Adipose tissue (tissue), 3 donors: ENCODE measurements around the gene DPM1. TPM values are rescaled to one million over a fixed set of nuclear protein-coding genes. Genes with fewer than 3 reads are reported as not detected.

Experiments used
- H3K27ac ChIP-seq: one replicate; pipeline ENCODE4 v1.5.1; 2013; ENCODE audit warnings: low read depth, low read length
- WGBS, 3 donors: extraction: QIAGEN DNeasy Blood & Tissue Kit; methylation state at CpG; one replicate each; pipeline ENCODE4 v1.1.7; 2013; 5-methylcytosine and 5-hydroxymethylcytosine counted together
- polyA plus RNA-seq, 3 donors: library from polyadenylated mRNA; stranded (reverse); fragments of 200-250 nt; gene quantifications; one replicate each; pipeline ENCODE4 v1.2.3, GENCODE V29; 2013
- donor health status: healthy with polysubstance abuse.
- donor health status: Bipolar disorder and iron deficiency.
- donor health status: healthy.

The DPM1 gene
- polyA plus RNA-seq, 3 donors = 44.6 to 54.4 (median 47.4) TPM

- 85 to 96% (median 86%) methylated on average over 1 of the region's 1 CpG for WGBS, 3 donors
- no peak overlapping the region for H3K27ac ChIP-seq
These were observed 24.7 kb downstream of the DPM1 start for GRCh38 chr20:50933589-50933988.

GRCh38 chr20:50932691-50933280, 25.5 kb downstream of the DPM1 start:
- 57 to 76% (median 69%) methylated on average over 1 of the region's 1 CpG for WGBS, 3 donors

GRCh38 chr20:50932016-50932485, 26.3 kb downstream of the DPM1 start:
- peak overlapping the region; percentile 41 for H3K27ac ChIP-seq
- WGBS, 3 donors = 42 to 54% (median 49%) methylated on average over 6 of the region's 6 CpGs

More at GRCh38 chr20:50932691-50933280, 25.5 kb downstream of the DPM1 start:
- no peak overlapping the region for H3K27ac ChIP-seq

- WGBS, 3 donors = 0 to 1% (median 0%) methylated on average over 44 to 58 of the region's 58 CpGs
These were observed 26.9 kb downstream of the DPM1 start, which contains the start of gene ADNP for GRCh38 chr20:50931306-50932015. Gene ADNP, minus strand, starts transcription at chr20:50931437. Its CDS starts 27,441 bp downstream, at chr20:50903996.

GRCh38 chr20:50930976-50931305, 27.4 kb downstream of the DPM1 start:
- H3K27ac ChIP-seq = peak overlapping the region; percentile 99
- 0 to 2% (median 0%) methylated on average over 14 to 38 of the region's 45 CpGs for WGBS, 3 donors

More at GRCh38 chr20:50931306-50932015, 26.9 kb downstream of the DPM1 start, which contains the start of gene ADNP:
- peak within 1 kb of the TSS; percentile 99 for H3K27ac ChIP-seq

GRCh38 chr20:50930139-50930975, 28.0 kb downstream of the DPM1 start:
- 0 to 1% (median 0%) methylated on average over 40 to 79 of the region's 79 CpGs for WGBS, 3 donors
- H3K27ac ChIP-seq = peak overlapping the region; percentile 99

DNA sequence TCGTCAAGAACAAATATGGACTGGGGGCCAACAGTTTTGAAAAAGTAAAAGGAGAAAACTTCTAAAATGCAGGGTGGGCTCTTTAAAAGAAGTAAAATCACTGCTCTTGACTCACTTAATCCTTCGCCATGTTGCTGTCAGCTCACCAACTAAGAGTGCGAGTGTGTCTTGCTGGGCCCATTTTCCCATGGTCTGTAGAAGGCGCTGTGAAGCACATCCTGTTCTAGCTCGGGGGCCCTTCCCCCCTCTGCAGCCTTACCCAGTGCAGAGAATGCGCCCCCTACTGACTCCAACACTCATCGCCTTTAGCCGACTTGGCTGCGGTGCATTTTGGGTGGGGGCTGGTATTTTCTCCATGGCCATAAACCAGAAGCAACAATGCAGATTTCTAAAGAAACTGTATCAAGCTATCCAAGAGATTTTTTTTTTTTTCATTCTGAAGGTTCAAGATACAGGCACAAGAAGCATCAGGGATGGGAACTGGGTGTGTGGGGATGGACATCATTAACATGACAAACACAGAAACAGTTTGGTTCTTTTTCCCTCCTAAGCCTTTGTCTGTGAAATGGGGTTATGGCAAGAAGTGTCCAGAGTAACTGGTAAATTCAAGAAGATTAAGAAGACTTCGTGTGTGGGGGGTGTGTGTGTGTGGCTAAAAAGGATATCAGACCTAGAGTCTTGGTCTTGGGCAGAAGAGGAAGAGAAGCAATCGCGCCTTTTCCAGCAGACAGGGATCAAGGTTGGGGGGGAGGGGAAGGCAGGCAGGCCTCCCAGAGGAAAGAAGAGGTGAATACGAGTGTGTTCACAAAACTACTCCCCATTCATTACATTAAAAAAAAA, 28.8 kb downstream of the DPM1 start:
- 8 to 14% (median 12%) methylated on average over 13 of the region's 13 CpGs for WGBS, 3 donors
- no peak overlapping the region for H3K27ac ChIP-seq

GRCh38 chr20:50928469-50928868, 29.9 kb downstream of the DPM1 start:
- no peak overlapping the region for H3K27ac ChIP-seq
- WGBS, 3 donors = 59 to 66% (median 62%) methylated on average over 5 of the region's 5 CpGs

- H3K27ac ChIP-seq = no peak overlapping the region
- WGBS, 3 donors = 35 to 65% (median 46%) methylated on average over 1 of the region's 1 CpG
These were observed 31.8 kb downstream of the DPM1 start for GRCh38 chr20:50926530-50926929.

- 44 to 60% (median 58%) methylated on average over 2 of the region's 2 CpGs for WGBS, 3 donors
- H3K27ac ChIP-seq = no peak overlapping the region
These were observed 33.9 kb downstream of the DPM1 start for GRCh38 chr20:50924261-50924920.

DNA sequence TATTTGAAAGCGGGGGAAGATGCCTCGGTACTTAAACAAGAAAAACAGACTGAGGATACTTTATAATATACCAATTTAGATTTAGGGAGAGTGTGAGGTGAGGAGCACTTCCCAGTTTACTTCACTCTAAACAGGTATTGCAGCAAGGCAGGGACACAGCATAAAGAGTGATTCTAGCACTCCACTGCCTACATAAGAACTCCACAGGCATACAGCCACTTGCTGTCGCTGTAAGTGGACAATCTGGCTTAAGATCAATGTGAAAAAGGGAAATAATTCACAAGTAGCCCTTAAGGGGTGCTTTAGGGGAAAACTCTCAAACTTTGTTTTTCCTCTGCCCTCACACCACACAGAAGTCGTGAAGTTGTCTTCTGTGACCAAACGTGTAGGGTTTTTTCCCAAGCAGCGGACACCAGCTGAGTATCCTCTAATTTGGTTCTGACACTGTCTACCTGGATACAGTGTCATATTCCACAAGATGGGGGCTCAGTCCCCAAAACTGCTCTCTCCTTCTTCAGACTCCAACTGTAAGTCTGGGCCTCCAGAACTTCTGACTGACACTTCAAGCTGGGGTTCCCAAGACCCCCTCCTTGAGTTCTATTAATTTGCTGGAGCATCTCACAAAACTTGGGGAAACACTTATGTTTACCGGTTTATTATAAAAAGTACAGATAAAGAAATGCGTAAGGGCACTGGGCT, 36.4 kb downstream of the DPM1 start:
- WGBS, 3 donors = 69 to 78% (median 75%) methylated on average over 8 of the region's 8 CpGs
- H3K27ac ChIP-seq = no peak overlapping the region

DNA sequence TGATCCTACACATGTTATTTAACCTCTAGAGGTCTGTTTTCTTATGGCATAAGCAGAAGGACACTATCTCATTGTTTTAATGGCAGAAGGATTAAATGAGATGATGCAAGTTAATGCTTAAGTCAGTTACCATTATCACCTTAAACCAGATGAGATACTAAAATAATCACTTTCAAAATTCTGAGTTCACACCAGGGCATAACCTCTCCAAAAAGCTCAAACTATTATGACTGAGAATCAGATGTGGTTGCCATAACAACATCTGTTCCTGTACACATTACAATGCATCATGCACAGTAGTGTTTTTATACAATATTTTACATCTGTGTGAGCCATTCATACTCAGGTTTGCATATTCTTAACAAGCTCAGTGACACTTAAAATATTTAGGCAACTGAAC, 37.3 kb downstream of the DPM1 start:
- no peak overlapping the region for H3K27ac ChIP-seq

GRCh38 chr20:50919567-50919966, 38.8 kb downstream of the DPM1 start:
- no peak overlapping the region for H3K27ac ChIP-seq
- 69 to 77% (median 74%) methylated on average over 6 of the region's 6 CpGs for WGBS, 3 donors

DNA sequence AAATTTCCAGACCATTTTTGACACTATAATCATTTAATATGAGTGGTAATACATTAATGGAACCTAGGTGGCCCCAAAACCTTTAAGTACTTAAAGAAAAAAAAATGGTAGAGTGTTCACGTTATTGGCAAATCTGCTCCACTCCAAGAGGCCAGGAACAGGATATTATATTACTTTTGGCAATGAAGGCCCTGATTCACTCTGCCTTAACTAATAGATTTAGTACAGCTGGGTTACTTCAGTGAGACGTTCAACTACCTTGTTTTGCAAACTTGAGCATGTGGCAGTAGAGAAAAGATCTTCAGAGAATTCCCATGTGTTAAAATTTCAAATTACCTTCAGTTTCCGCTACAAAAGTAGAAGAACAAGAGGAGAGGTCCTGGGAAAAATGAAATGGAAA, 39.9 kb downstream of the DPM1 start:
- 41 to 55% (median 49%) methylated on average over 3 of the region's 3 CpGs for WGBS, 3 donors
- no peak overlapping the region for H3K27ac ChIP-seq

DNA sequence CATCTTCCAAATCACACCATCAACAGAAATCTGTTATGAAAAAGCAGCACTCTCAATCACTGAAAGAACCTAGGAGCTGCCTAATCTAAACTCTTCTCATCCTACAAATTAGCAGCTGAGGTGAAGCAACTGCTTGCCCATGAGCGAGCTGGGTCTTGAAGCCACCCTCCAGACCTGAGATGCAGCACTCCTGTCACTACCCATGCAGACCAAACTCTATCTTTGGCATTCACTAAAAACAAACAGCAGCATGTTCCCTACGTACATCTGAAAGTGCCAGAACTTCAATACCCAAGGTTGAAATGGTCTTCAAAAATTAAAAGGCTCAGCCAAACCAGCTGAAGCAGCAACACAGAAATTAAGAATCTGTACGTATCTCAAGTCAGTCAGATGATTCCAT, 41.4 kb downstream of the DPM1 start:
- 66 to 86% (median 84%) methylated on average over 3 of the region's 3 CpGs for WGBS, 3 donors
- no peak overlapping the region for H3K27ac ChIP-seq

- WGBS, 3 donors = 61 to 64% (median 61%) methylated on average over 5 of the region's 5 CpGs
- H3K27ac ChIP-seq = no peak overlapping the region
These were observed 42.1 kb downstream of the DPM1 start for GRCh38 chr20:50916257-50916656.

GRCh38 chr20:50915424-50915823, 42.9 kb downstream of the DPM1 start:
- no peak overlapping the region for H3K27ac ChIP-seq
- 40 to 60% (median 52%) methylated on average over 3 of the region's 3 CpGs for WGBS, 3 donors
